ENCODE data around the gene BCL6.
"Not testable (repeated sequence)": the region's sequence is repeated elsewhere in the genome, so short reads cannot be mapped to it uniquely, and the experiment has no call there.

BCL6 gene

GRCh38 chr3:187686621-187687273 lies 58.5 kb downstream of the BCL6 start:
- no peak for TF ChIP-seq CTCF (IDR thresholded peaks at IDR 0.05; ENCODE audit: control insufficient read depth, insufficient read depth, low read depth, low read length, missing control alignments)
- no peak for DNase-seq (ENCODE audit: low read depth)
- no peak overlapping the region for H3K4me3 ChIP-seq (ENCODE audit: control insufficient read depth, low read depth, low read length)

- no peak for TF ChIP-seq CTCF (IDR thresholded peaks at IDR 0.05; ENCODE audit: control insufficient read depth, insufficient read depth, low read depth, low read length, missing control alignments)
- H3K4me3 ChIP-seq (ENCODE audit: control insufficient read depth, low read depth, low read length) = no peak overlapping the region
- DNase-seq (ENCODE audit: low read depth) = no peak
Observed at GRCh38 chr3:187685948-187686347, 59.3 kb downstream of the BCL6 start.

GRCh38 chr3:187684880-187685279 lies 60.4 kb downstream of the BCL6 start:
- no peak overlapping the region for H3K4me3 ChIP-seq (ENCODE audit: control insufficient read depth, low read depth, low read length)
- no peak for DNase-seq (ENCODE audit: low read depth)
- TF ChIP-seq CTCF (IDR thresholded peaks at IDR 0.05; ENCODE audit: control insufficient read depth, insufficient read depth, low read depth, low read length, missing control alignments) = no peak

GRCh38 chr3:187684444-187684843 lies 60.8 kb downstream of the BCL6 start:
- no peak overlapping the region for H3K4me3 ChIP-seq (ENCODE audit: control insufficient read depth, low read depth, low read length)
- no peak for DNase-seq (ENCODE audit: low read depth)
- no peak for TF ChIP-seq CTCF (IDR thresholded peaks at IDR 0.05; ENCODE audit: control insufficient read depth, insufficient read depth, low read depth, low read length, missing control alignments)

GRCh38 chr3:187681756-187682155 lies 63.5 kb downstream of the BCL6 start:
- not testable (repeated sequence) for H3K4me3 ChIP-seq (ENCODE audit: control insufficient read depth, low read depth, low read length); DNase-seq (ENCODE audit: low read depth)

- H3K4me3 ChIP-seq (ENCODE audit: control insufficient read depth, low read depth, low read length) = no peak overlapping the region
- peak; percentile 96 for TF ChIP-seq CTCF (IDR thresholded peaks at IDR 0.05; ENCODE audit: control insufficient read depth, insufficient read depth, low read depth, low read length, missing control alignments)
- no peak for DNase-seq (ENCODE audit: low read depth)
Observed at GRCh38 chr3:187679638-187680396, 65.5 kb downstream of the BCL6 start.

GRCh38 chr3:187678726-187679268 lies 66.5 kb downstream of the BCL6 start:
- DNase-seq (ENCODE audit: low read depth) = no peak
- no peak overlapping the region for H3K4me3 ChIP-seq (ENCODE audit: control insufficient read depth, low read depth, low read length)

More at GRCh38 chr3:187678726-187679268, 66.5 kb downstream of the BCL6 start:
- peak; percentile 83 for TF ChIP-seq CTCF (IDR thresholded peaks at IDR 0.05; ENCODE audit: control insufficient read depth, insufficient read depth, low read depth, low read length, missing control alignments)
